Lower lobe of right lung (tissue), 2 donors: ENCODE measurements around the gene SLCO4A1. TPM values are rescaled to one million over a fixed set of nuclear protein-coding genes. Genes with fewer than 3 reads are reported as not detected.
A peak's percentile ranks its signal among the peaks of the same experiment; 100 is the strongest.

Experiments used
- ATAC-seq, 2 donors: fragments of 200-7000 bp; cut with Tn5 transposase; one replicate each; pipeline ENCODE4 v1.9.1; 2020 to 2022; ENCODE audit warnings: mild to moderate bottlenecking in 2 of 2, moderate library complexity in 2 of 2
- DNase-seq: peaks from one replicate; pipeline ENCODE4 v3.0.0-alpha.2; 2020
- H3K27ac ChIP-seq: fragments of 200-600 bp; one replicate; pipeline ENCODE4 v1.8.0; 2022
- H3K27me3 ChIP-seq: fragments of 200-600 bp; one replicate; pipeline ENCODE4 v1.8.0; 2022; ENCODE audit warnings: low read depth
- H3K36me3 ChIP-seq: fragments of 200-600 bp; one replicate; pipeline ENCODE4 v1.8.0; 2022; ENCODE audit warnings: mild to moderate bottlenecking
- H3K4me1 ChIP-seq: fragments of 200-600 bp; one replicate; pipeline ENCODE4 v1.8.0; 2022
- H3K4me3 ChIP-seq: fragments of 200-600 bp; one replicate; pipeline ENCODE4 v1.8.0; 2022; ENCODE audit warnings: mild to moderate bottlenecking
- H3K9me3 ChIP-seq: fragments of 200-600 bp; one replicate; pipeline ENCODE4 v1.8.0; 2022
- CTCF ChIP-seq: fragments of 200-600 bp; IDR thresholded peaks from one replicate; pipeline ENCODE4 v1.8.0; 2022; ENCODE audit warnings: antibody characterized with exemption, mild to moderate bottlenecking
- intact Hi-C: fragments of 100-400 bp; cut with DNase I; formaldehyde crosslinking; loops from one replicate; pipeline ENCODE4 v1.11.0; 2022
- total RNA-seq: library from RNA; stranded (reverse); fragmentation: NEBNext Ultra II Directional; extraction: Animal tissue kit (Norgen Biotek cat#: 25700); gene quantifications from one replicate; pipeline ENCODE4 v1.2.1, GENCODE V29; 2021
- donor health status: DM: no; HTN: yes; CAD: no; lungs with severe emphysema.

SLCO4A1 gene
- total RNA-seq, 1 donor from 2014 or later, result 72.4 TPM

GRCh38 chr20:62684981-62685380 lies 42.7 kb downstream of the SLCO4A1 start:
- DNase-seq, result no peak
- no peak for TF ChIP-seq CTCF
- no peak overlapping the region for H3K27ac ChIP-seq
- H3K4me1 ChIP-seq, result peaks cover 10% of the 10 kb centered on the region
- no peaks in the 10 kb centered on the region for H3K9me3 ChIP-seq
- intact Hi-C loops, result no loop called here
- no peaks in the 10 kb centered on the region for H3K36me3 ChIP-seq
- no peak for ATAC-seq
- H3K27me3 ChIP-seq, result peaks cover 25% of the 10 kb centered on the region
- H3K4me3 ChIP-seq, result no peak overlapping the region

GRCh38 chr20:62685781-62686555 lies 43.7 kb downstream of the SLCO4A1 start:
- H3K36me3 ChIP-seq, result no peaks in the 10 kb centered on the region
- H3K27ac ChIP-seq, result no peak overlapping the region
- H3K4me3 ChIP-seq, result no peak overlapping the region
- intact Hi-C loops, result no loop called here
- peak; percentile 85 for DNase-seq
- TF ChIP-seq CTCF, result no peak
- peak; percentile 64 to 65 for ATAC-seq
- H3K27me3 ChIP-seq, result peaks cover 27% of the 10 kb centered on the region
- H3K9me3 ChIP-seq, result no peaks in the 10 kb centered on the region
- peaks cover 10% of the 10 kb centered on the region for H3K4me1 ChIP-seq

GRCh38 chr20:62686869-62687830 lies 44.8 kb downstream of the SLCO4A1 start:
- DNase-seq (no peak), ATAC-seq (no peak)
- no peak overlapping the region for H3K27ac ChIP-seq

GRCh38 chr20:62688083-62688482 lies 45.8 kb downstream of the SLCO4A1 start:
- Histone ChIP-seq H3K27me3 (peaks cover 40% of the 10 kb centered on the region), H3K36me3 (no peaks in the 10 kb centered on the region), H3K4me1 (peaks cover 10% of the 10 kb centered on the region), H3K9me3 (no peaks in the 10 kb centered on the region), H3K27ac (no peak overlapping the region), H3K4me3 (no peak overlapping the region)
- intact Hi-C loops, result no loop called here
- TF ChIP-seq CTCF, result no peak
- no peak for DNase-seq
- ATAC-seq, result no peak

More at GRCh38 chr20:62686869-62687830, 44.8 kb downstream of the SLCO4A1 start:
- H3K9me3 ChIP-seq, result no peaks in the 10 kb centered on the region
- TF ChIP-seq CTCF, result no peak
- H3K36me3 ChIP-seq, result no peaks in the 10 kb centered on the region
- H3K4me3 ChIP-seq, result no peak overlapping the region
- peaks cover 39% of the 10 kb centered on the region for H3K27me3 ChIP-seq
- intact Hi-C loops, result no loop called here
- H3K4me1 ChIP-seq, result peaks cover 10% of the 10 kb centered on the region

- ATAC-seq, result no peak
- no peaks in the 10 kb centered on the region for H3K9me3 ChIP-seq
- TF ChIP-seq CTCF, result no peak
- intact Hi-C loops, result no loop called here
- H3K27ac ChIP-seq, result no peak overlapping the region
- peaks cover 10% of the 10 kb centered on the region for H3K4me1 ChIP-seq
- no peak for DNase-seq
- H3K36me3 ChIP-seq, result no peaks in the 10 kb centered on the region
- peaks cover 43% of the 10 kb centered on the region for H3K27me3 ChIP-seq
- no peak overlapping the region for H3K4me3 ChIP-seq
Observed at GRCh38 chr20:62688855-62689460, 46.7 kb downstream of the SLCO4A1 start.
